Caco-2 (cell line): ENCODE data around the gene GLI3. TPM values are rescaled to one million over a fixed set of nuclear protein-coding genes. Genes with fewer than 3 reads are reported as not detected.

Experiments used
- BruUV-seq: library from RNA; stranded (reverse); fragments of 400-500 nt; replicated peaks from 2 replicates; lab custom pipeline; 2021; lab: Mats Ljungman, UMichigan
- CTCF ChIA-PET: fragments of 300-600 bp; sonication (Branson Sonifier 250); formaldehyde crosslinking; loops from one replicate; lab custom pipeline; 2022; ENCODE audit warnings: antibody characterized with exemption; lab: Charles Lee
- POLR2A ChIA-PET: fragments of 300-600 bp; sonication (Branson Sonifier 250); formaldehyde crosslinking; loops from one replicate; lab custom pipeline; 2022; ENCODE audit warnings: antibody characterized with exemption; lab: Charles Lee
- DNase-seq, 2 experiments: peaks; one replicate each; pipeline versions ENCODE4 v3.0.0 to v3.0.0-alpha.2; 2020 to 2022
- H3K27me3 ChIP-seq: replicated peaks from 2 replicates; pipeline ENCODE4 v1.6.0; 2011; ENCODE audit warnings: low read length; ENCODE audit not compliant: control insufficient read depth, insufficient read depth
- H3K36me3 ChIP-seq: 2 replicates; pipeline ENCODE4 v1.5.1; 2011; ENCODE audit warnings: low read length; ENCODE audit not compliant: control insufficient read depth, insufficient read depth
- H3K4me1 ChIP-seq: fragments of 250-450 bp; sonication (Bioruptor Pico); 2 replicates; pipeline ENCODE4 v1.5.1; 2020; ENCODE audit warnings: mild to moderate bottlenecking
- H3K4me3 ChIP-seq: 2 replicates; pipeline ENCODE4 v1.5.1; 2011; ENCODE audit warnings: low read depth, mild to moderate bottlenecking, control low read depth, low read length
- H3K9me3 ChIP-seq: fragments of 250-450 bp; sonication (Bioruptor Pico); 2 replicates; pipeline ENCODE4 v1.5.1; 2020; ENCODE audit warnings: mild to moderate bottlenecking, moderate library complexity
- H3K27ac Mint-ChIP-seq: one replicate; pipeline ENCODE4 v1.8.0; 2022; ENCODE audit warnings: mixed read lengths; ENCODE audit not compliant: unreplicated experiment
- H3K27me3 Mint-ChIP-seq: one replicate; pipeline ENCODE4 v1.8.0; 2022; ENCODE audit warnings: mixed read lengths; ENCODE audit not compliant: insufficient read depth, unreplicated experiment
- H3K36me3 Mint-ChIP-seq: one replicate; pipeline ENCODE4 v1.8.0; 2022; ENCODE audit warnings: mild to moderate bottlenecking, mixed read lengths; ENCODE audit not compliant: insufficient read depth, unreplicated experiment
- H3K4me1 Mint-ChIP-seq: one replicate; pipeline ENCODE4 v1.8.0; 2022; ENCODE audit warnings: low read depth, mixed read lengths; ENCODE audit not compliant: unreplicated experiment
- H3K4me3 Mint-ChIP-seq: one replicate; pipeline ENCODE4 v1.8.0; 2022; ENCODE audit warnings: mild to moderate bottlenecking, moderate library complexity, mixed read lengths; ENCODE audit not compliant: unreplicated experiment
- H3K9me3 Mint-ChIP-seq: one replicate; pipeline ENCODE4 v1.8.0; 2022; ENCODE audit warnings: mixed read lengths; ENCODE audit not compliant: unreplicated experiment
- CTCF ChIP-seq, 2 experiments: fragments of 200-600 bp in 1 of 2; IDR thresholded peaks; 1 replicate in 1 of 2; 2 replicates in 1 of 2; pipeline versions ENCODE4 v1.5.1 to v1.8.0; 2011 to 2022; ENCODE audit warnings: antibody characterized with exemption in 1 of 2, control low read depth in 1 of 2, inconsistent platforms in 1 of 2, low read depth in 1 of 2, low read length in 1 of 2, mild to moderate bottlenecking in 1 of 2, moderate library complexity in 1 of 2; ENCODE audit not compliant: insufficient read depth in 1 of 2, severe bottlenecking in 1 of 2, unreplicated experiment in 1 of 2
- intact Hi-C: fragments of 100-400 bp; cut with micrococcal nuclease; formaldehyde crosslinking; loops from one replicate; pipeline ENCODE4 v1.10.0; 2022; ENCODE audit not compliant: unreplicated experiment
- total RNA-seq: library from RNA; stranded (reverse); gene quantifications from 2 replicates; pipeline ENCODE4 v1.2.3, GENCODE V29; 2022

GLI3 gene
- total RNA-seq, 1 experiment from 2014 or later: 1.00 TPM

GRCh38 chr7:42128703-42129102 lies 108.3 kb downstream of the GLI3 start:
- Mint-ChIP-seq H3K27me3 (peaks cover 14% of the 10 kb centered on the region), H3K36me3 (no peaks in the 10 kb centered on the region), H3K9me3 (peaks cover 11% of the 10 kb centered on the region), H3K4me3 (no peak overlapping the region), H3K4me1 (no peaks in the 10 kb centered on the region), H3K27ac (no peak overlapping the region)
- Histone ChIP-seq H3K9me3 (no peaks in the 10 kb centered on the region), H3K4me1 (no peaks in the 10 kb centered on the region; the same call in 1 of the 2 replicates), H3K36me3 (no peaks in the 10 kb centered on the region), H3K4me3 (no peak overlapping the region), H3K27me3 (no peaks in the 10 kb centered on the region)
- POLR2A ChIA-PET: no interaction called here
- no TSS peak for BruUV-seq
- CTCF ChIA-PET: no interaction called here
- peak in 1 of 2 experiments; percentile 17 for DNase-seq
- peak in 1 of 2 experiments; percentile 31 for TF ChIP-seq CTCF (IDR thresholded peaks at IDR 0.05; ENCODE audit: insufficient read depth in 1 of 2, low read depth in 1 of 2, low read length in 1 of 2, severe bottlenecking in 1 of 2, unreplicated experiment in 1 of 2)
- intact Hi-C loops: loop anchor here (1.0 kb wide), 1 partner anchor 563 kb away; no protein-coding TSS in a partner anchor

- H3K4me3 ChIP-seq: no peak overlapping the region
- Mint-ChIP-seq H3K4me1 (no peaks in the 10 kb centered on the region), H3K36me3 (no peaks in the 10 kb centered on the region), H3K27me3 (peaks cover 17% of the 10 kb centered on the region), H3K4me3 (no peak overlapping the region), H3K27ac (no peak overlapping the region), H3K9me3 (peaks cover 11% of the 10 kb centered on the region)
- no TSS peak for BruUV-seq
- no peaks in the 10 kb centered on the region for H3K27me3 ChIP-seq
- no peaks in the 10 kb centered on the region for H3K36me3 ChIP-seq
- CTCF ChIA-PET: no interaction called here
- no peak for TF ChIP-seq CTCF (IDR thresholded peaks at IDR 0.05; ENCODE audit: insufficient read depth in 1 of 2, low read depth in 1 of 2, low read length in 1 of 2, severe bottlenecking in 1 of 2, unreplicated experiment in 1 of 2)
- no peaks in the 10 kb centered on the region; the same call in 1 of the 2 replicates for H3K4me1 ChIP-seq
- POLR2A ChIA-PET: no interaction called here
- DNase-seq: no peak
- intact Hi-C loops: no loop called here
- no peaks in the 10 kb centered on the region for H3K9me3 ChIP-seq
Observed at GRCh38 chr7:42127232-42127622, 109.8 kb downstream of the GLI3 start.

- CTCF ChIA-PET: no interaction called here
- POLR2A ChIA-PET: no interaction called here
Observed at GRCh38 chr7:42126475-42127231, 110.4 kb downstream of the GLI3 start.

More at GRCh38 chr7:42126475-42127231, 110.4 kb downstream of the GLI3 start:
- no TSS peak for BruUV-seq
- intact Hi-C loops: no loop called here
- Mint-ChIP-seq H3K9me3 (peaks cover 11% of the 10 kb centered on the region), H3K27me3 (peaks cover 17% of the 10 kb centered on the region), H3K36me3 (no peaks in the 10 kb centered on the region), H3K4me3 (no peak overlapping the region), H3K4me1 (no peaks in the 10 kb centered on the region), H3K27ac (no peak overlapping the region)
- no peaks in the 10 kb centered on the region for H3K36me3 ChIP-seq
- no peak for DNase-seq
- no peak overlapping the region for H3K4me3 ChIP-seq
- no peaks in the 10 kb centered on the region for H3K27me3 ChIP-seq
- no peaks in the 10 kb centered on the region; the same call in 1 of the 2 replicates for H3K4me1 ChIP-seq
- no peaks in the 10 kb centered on the region for H3K9me3 ChIP-seq
- TF ChIP-seq CTCF (IDR thresholded peaks at IDR 0.05; ENCODE audit: insufficient read depth in 1 of 2, low read depth in 1 of 2, low read length in 1 of 2, severe bottlenecking in 1 of 2, unreplicated experiment in 1 of 2): no peak
